HG02571 (cell line): ENCODE data around the gene GAPDHS.

Experiments
- ATAC-seq: cut with Tn5 transposase; IDR thresholded peaks from one replicate; pipeline ENCODE4 v1.9.1; 2021; ENCODE audit warnings: mild to moderate bottlenecking, moderate library complexity; ENCODE audit not compliant: unreplicated experiment

GAPDHS gene

DNA sequence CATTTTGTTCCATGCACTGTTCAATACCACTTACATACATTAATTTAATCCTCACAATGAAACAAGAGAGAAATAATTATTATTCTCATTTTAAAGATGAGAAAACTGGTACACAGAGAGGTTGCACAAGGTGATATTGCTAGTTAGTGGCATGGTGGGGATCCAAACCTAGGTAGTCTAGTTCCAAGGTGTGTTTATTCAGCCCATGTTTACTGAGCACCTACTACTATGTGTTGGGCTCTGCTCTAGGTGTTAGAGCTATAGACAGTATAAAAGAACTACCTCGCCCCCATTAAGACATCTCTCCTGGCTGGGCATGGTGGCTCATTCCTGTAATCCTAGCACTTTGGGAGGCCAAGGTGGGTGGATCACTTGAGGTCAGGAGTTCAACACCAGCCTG is 49.5 kb downstream of the GAPDHS start:
- ATAC-seq, result no peak

DNA sequence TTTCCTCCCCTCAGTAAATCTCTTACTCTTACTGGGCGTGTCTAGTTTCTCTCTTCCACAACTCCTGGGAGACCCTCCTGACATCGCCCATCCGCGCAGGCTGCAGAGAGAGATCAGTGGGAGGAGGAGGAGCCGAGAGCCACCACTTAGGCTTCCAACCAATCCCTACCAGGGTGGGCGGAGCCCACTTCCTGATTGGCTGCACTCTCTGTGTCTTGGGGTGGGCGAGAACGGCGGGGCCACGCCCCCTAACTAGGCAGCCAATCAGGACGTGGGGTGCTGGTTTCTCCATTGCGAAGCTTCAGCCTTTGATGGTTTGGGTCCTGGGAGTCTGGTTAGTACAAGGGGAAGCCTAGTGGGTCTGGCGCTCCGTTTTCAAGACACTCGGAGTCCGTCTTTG is 52.6 kb downstream of the GAPDHS start, which contains the start of gene PMIS2:
Gene PMIS2 (plus strand): TSS at position 326 of the 400 bp plus-strand sequence. CDS start 87 bp downstream, outside the sequence.
- ATAC-seq, result no peak

- ATAC-seq, result no peak
These were observed 54.1 kb downstream of the GAPDHS start for GRCh38 chr19:35587321-35587720.

DNA sequence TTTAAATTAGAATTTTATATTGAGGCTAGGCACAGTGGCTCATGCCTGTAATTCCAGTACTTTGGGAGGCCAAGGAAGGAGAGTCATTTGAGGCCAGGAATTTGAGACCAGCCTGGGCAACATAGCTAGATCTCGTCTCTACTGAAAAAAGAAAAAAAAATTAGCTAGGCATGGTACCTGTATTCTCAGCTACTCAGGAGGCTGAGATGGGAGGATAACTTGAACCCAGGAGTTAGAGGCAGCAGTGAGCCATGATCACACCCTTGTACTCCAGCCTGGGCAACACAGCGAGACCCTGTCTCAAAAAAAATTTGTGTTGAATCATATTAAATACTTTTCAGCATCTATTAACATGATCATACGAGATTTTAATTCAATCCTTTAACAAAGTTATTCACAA is 57.6 kb downstream of the GAPDHS start:
- ATAC-seq, result no peak

DNA sequence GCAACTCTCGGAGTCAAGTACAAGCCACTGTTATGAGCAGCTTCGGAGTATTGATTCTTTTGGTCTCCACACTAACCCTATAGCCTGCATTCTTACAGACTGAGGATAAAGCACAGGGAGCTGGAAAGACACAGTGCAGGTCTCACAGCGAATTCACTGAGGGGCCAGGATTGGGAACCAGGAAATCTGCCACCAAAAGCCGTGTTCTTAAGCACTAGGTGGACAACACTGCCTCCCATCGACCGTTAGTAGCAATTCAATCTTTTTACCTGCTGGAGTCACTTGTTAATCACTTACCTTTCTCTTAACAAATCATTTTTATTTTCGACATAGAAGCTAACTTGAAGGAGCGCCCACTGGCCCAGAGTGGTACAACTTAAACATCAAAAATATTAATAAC is 59.0 kb downstream of the GAPDHS start:
- no peak for ATAC-seq
